Gastroesophageal sphincter (tissue), 3 donors: ENCODE measurements around the gene ECEL1.
"Not testable (repeated sequence)": the region's sequence is repeated elsewhere in the genome, so short reads cannot be mapped to it uniquely, and the experiment has no call there.

Experiments used
- CTCF ChIP-seq, 4 experiments: fragments of 200-600 bp in 2 of 4; fragments of 450-650 bp in 2 of 4; sonication (generic) in 1 of 4; IDR thresholded peaks; one replicate each; pipeline ENCODE4 v1.5.1; 2017 to 2019; ENCODE audit warnings: antibody characterized with exemption in 4 of 4, mild to moderate bottlenecking in 2 of 4, moderate library complexity in 2 of 4
- EP300 ChIP-seq: sonication (generic); formaldehyde crosslinking; IDR thresholded peaks from one replicate; pipeline ENCODE4 v1.6.1; 2017; ENCODE audit warnings: antibody characterized with exemption, mild to moderate bottlenecking
- POLR2A ChIP-seq, 2 donors: fragments of 450-650 bp; IDR thresholded peaks; one replicate each; pipeline ENCODE4 v1.6.1; 2017; ENCODE audit warnings: antibody characterized with exemption in 2 of 2, mild to moderate bottlenecking in 2 of 2, moderate library complexity in 1 of 2

GRCh38 chr2:232532821-232533220, 45.2 kb upstream of the ECEL1 start:
- TF ChIP-seq CTCF (IDR thresholded peaks at IDR 0.05); POLR2A (IDR thresholded peaks at IDR 0.05); EP300: not testable (repeated sequence)
